GM21529 (cell line): ENCODE measurements around the gene KRTAP4-1.
"Not testable (repeated sequence)": the region's sequence is repeated elsewhere in the genome, so short reads cannot be mapped to it uniquely, and the experiment has no call there.

Experiments used
- ATAC-seq: cut with Tn5 transposase; IDR thresholded peaks from one replicate; pipeline ENCODE4 v1.9.1; 2021; ENCODE audit not compliant: unreplicated experiment

Gene KRTAP4-1

GRCh38 chr17:41184480-41184961, at the start of gene KRTAP4-1:
KRTAP4-1 (minus strand) TSS chr17:41184911; CDS start chr17:41184854, 57 bp downstream.
- ATAC-seq = no peak

GRCh38 chr17:41232399-41233105, 47.8 kb upstream of the KRTAP4-1 start, which contains the start of gene KRTAP9-3:
KRTAP9-3 (plus strand) TSS chr17:41232449; CDS start chr17:41232502, 53 bp downstream.
- not testable (repeated sequence) for ATAC-seq

DNA sequence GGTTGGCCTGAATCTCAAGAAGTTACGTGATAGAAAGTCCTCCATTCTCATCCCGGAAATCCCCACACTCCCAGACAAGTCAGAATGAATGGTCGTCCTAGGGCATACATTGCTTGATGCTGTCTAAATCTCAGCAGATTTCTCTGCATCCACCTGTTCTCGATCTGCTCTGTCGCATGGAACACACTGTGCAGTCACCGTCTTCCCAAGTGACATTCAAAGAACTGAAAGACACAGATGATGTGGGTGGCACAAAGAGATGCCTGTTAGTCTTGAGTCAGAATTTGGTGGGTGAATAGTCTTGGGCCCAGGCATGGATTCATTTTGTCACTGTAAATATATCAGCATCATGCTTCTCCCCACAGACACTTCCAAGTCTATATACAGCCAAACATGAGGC, 47.0 kb upstream of the KRTAP4-1 start:
- no peak for ATAC-seq

DNA sequence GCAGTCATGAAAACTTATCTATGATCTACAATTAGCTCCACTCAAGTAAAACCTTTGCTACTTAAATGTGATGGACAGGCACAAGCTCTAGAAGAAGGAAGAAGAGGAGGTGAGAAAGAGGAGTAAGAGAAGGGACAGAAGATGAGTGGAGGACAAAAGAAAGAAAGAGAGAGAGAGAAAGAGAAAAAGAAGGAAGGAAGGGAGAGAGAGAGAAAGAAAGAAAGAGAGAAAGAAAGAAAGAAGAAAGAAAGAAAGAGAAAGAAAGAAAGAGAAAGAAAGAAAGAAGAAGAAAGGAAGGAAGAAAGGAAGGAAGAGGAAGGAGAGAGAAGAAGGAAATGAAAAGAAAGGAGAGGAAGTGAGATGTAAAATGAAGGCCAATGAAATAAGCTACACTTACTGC, 45.4 kb upstream of the KRTAP4-1 start:
- no peak for ATAC-seq

GRCh38 chr17:41226598-41227095, 41.9 kb upstream of the KRTAP4-1 start, which contains the start of gene KRTAP9-2:
KRTAP9-2 (plus strand) TSS chr17:41226648; CDS start chr17:41226655, 7 bp downstream.
- ATAC-seq = not testable (repeated sequence)

DNA sequence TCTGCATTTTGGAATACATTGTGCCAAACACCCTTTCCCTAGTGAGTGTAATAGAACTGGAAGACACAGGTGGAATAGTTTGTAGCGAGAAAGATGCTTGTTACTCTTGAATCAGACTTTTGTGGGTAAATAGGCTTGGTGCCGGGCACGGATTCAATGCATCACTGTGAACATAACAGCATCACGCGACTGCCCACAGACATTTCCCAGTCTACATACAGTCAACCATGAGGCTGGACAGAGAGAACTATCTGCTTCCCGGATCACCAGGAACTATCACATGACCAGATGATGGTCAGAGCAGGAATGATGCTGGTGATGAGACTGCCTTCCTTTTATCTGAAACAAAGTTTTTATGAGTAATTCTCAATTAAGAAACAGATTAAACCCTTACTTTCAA, 41.3 kb upstream of the KRTAP4-1 start:
- ATAC-seq = no peak

DNA sequence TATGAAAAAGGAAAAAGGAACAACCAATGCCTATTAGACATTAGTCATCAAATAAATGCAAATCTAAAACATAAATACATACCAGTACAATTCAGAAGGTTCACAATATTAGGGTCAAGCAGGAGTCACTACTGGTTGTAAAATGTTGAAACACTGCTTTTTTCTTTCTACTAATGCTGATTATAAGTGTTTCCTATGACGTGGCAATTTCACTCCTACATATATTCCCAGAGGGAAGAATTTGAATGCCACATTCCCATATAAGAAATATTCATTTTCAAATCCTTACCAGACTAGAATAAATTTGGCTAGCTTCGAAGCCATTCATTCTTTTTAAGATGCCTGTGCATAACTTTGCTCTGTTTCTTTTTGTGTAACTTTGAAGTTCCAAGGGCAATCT, 39.1 kb upstream of the KRTAP4-1 start:
- no peak for ATAC-seq

DNA sequence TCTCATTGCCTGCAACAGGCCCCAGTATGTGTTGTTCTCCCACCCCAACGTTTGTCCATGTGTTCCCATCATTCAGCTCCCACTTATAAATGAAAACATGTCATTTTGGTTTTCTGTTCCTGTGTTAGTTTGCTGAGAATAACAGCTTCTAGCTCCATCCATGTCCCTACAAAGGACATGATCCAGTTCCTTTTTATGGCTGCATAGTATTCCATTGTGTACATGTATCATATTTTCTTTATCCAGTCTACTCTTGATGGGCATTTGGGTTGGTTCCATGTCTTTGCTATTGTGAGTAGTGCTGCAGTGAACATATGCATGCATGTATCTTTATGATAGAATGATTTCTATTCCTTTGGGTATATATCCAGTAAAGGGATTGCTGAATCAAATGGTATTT, 31.0 kb upstream of the KRTAP4-1 start:
- ATAC-seq = no peak

DNA sequence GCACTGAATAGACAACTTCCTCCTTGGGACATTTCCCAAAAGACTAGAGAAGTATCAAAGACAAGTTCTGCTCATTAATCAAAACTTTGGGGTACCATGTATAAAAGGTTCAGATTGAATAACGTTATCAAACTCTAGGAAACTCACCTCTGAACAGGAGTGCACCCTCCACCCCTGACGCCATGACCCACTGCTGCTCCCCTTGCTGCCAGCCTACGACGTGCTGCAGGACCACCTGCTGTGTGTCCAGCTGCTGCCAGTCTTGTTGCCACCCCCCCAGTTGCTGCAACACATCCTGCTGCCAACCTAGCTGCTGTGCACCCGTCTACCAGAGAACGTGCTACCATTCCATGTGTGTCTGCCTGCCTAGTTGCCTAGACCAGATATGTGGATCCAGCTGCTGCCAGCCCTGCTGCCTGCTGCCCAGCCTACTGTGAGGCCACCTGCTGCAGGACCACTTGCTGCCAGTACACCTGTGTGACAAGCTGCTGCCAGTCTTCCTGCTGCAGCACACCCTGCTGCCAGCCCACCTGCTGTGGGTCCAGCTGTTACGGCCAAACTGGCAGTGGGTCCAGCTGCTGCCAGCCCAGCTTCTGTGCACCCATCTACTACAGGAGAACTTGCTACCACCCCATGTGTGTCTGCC, 27.9 kb upstream of the KRTAP4-1 start:
- no peak for ATAC-seq

DNA sequence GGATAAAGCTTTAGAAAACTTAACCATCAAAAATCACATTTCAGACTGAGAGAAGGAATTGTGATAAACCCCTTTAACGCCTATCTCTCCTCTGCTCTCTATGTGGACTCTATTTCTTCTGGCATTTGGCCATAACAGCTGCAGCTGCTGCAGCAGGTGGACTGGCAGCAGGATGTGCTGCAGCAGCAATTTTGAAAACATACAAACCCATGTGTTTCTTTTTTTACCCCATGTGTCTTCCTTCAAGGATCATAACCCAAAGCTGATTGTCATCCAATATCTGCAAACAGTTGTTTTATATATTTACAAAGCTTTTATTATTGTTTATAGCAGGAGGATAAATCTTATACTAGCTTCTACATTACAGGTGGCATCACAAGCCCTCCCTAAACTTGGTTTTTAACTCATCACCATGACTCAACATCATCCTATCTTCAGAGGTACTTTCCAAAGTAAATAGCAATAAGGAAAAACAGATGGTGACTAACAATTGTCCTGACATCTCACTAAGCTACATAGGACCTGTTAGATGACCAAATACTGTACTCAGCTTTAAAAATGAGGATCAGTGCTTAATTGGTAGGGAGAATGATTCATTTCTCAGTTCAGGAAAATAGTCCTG, 27.2 kb upstream of the KRTAP4-1 start:
- ATAC-seq = no peak

- ATAC-seq = no peak
Observed at GRCh38 chr17:41199421-41200078, 14.8 kb upstream of the KRTAP4-1 start.

GRCh38 chr17:41196068-41196467, 11.4 kb upstream of the KRTAP4-1 start:
- ATAC-seq = no peak

DNA sequence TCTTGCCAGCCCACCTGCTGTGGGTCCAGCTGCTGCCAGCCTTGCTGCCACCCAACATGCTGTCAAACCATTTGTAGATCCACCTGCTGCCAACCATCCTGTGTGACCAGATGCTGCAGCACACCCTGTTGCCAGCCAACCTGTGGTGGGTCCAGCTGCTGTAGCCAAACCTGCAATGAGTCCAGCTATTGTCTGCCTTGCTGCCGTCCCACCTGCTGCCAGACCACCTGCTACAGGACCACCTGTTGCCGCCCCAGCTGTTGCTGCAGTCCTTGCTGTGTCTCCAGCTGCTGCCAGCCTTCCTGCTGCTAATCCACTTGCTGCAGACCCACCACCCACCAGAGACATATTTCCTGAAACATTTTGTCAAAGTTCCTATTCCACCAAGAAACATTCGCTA, 5.6 kb upstream of the KRTAP4-1 start:
- ATAC-seq = no peak

- ATAC-seq = not testable (repeated sequence)
Observed at GRCh38 chr17:41189837-41190318, 5.2 kb upstream of the KRTAP4-1 start, which contains the start of gene KRTAP9-1. KRTAP9-1 (plus strand) TSS chr17:41189887; CDS start chr17:41189887, 0 bp downstream.

DNA sequence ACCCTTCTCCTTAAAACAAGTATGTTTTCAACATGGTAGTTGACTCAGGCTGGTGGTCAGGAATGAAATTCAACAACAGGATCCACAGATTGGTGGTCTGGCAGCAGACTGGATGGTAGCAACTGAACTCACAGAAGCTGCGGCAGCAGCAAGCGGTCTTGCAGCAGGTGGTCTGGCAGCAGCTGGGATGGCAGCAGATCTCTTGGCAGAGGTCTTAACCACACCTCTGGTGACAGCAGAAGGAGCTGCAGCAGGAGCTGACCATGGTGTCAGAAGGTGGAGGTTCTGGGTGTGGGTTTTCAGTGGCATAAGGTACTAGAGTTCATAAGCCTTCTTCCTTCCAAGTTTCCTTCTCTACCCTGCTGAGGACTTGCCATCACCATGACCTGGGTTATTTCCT, 2.2 kb upstream of the KRTAP4-1 start:
- ATAC-seq = no peak

DNA sequence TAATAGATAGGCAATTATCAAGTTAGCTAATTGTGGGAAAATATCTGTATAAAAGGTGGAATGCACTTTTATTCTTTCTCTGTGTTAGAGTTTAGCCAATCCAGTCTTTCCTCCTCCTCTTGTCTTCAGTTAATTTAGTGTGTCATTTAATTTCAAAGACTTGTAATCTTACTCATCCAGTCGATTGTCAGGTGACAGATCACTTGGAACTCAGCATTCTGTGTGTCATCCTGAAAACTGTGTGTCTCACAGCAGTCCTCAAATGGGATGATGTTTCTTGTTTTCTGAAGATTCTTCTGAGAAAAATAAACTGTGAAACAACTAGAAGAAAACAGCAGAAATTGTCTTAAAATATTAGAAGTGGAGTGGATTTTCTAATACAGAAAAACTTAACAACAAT, 290 bp upstream of the KRTAP4-1 start:
- ATAC-seq = no peak

GRCh38 chr17:41178843-41179616, 5.7 kb downstream of the KRTAP4-1 start:
- ATAC-seq = no peak

DNA sequence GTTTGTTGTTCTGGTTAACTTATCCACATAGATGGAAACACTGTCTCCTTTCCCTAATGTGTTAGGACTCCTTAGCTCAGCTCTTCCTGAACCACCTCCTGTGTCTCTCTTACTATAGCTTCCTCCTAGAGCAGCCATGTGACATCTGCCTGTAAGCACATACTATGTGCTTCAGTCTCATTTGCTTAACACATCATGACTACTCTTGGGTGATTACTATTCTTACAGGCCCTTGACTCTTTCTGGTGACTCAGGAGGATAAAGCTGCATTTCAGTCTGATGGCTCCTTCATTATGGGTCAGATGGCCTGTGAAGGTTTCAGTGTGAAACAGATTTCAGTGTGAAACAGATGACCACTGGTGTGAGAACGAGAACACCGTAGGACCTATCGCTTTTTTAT, 6.4 kb downstream of the KRTAP4-1 start:
- ATAC-seq = no peak

DNA sequence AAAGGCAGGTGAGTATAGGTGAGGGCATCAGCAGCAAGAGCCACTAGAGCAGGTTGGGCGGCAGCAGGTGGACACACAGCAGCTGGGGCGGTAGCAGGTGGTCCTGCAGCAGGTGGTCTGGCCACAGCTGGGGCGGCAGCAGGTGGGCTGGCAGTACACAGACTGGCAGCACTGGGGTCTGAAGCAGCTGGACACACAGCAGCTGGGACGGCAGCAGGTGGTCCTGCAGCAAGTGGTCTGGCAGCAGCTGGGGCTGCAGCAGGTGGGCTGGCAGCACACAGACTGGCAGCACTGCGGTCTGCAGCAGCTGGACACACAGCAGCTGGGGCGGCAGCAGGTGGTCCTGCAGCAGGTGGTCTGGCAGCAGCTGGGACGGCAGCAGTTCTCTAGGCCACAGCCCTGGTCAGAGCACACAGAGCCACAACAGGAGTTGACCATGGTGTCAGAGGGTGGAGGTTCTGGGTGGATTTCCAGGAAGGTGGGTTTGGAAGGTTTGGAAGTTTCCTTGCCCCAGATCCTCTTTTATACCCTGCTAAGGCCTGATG, 6.9 kb downstream of the KRTAP4-1 start, which contains the start of gene KRTAP4-2:
KRTAP4-2 (minus strand) TSS at position 495 of the 545 bp plus-strand sequence; CDS start at position 438, 57 bp downstream.
- no peak for ATAC-seq
